Stimulated activated CD8-positive, alpha-beta memory T cell treated with anti-CD3 and anti-CD28 coated beads, Interleukin-12 subunit alpha, Interleukin-12 subunit beta, amount 100 ng/mL, for 1 hour (primary cell): ENCODE measurements around the gene SAC3D1.
"Not testable (repeated sequence)": the region's sequence is repeated elsewhere in the genome, so short reads cannot be mapped to it uniquely, and the experiment has no call there.

Experiments used
- DNase-seq: peaks from one replicate; pipeline ENCODE4 v3.0.0-alpha.2; 2020; ENCODE audit warnings: low read depth

SAC3D1 gene

DNA sequence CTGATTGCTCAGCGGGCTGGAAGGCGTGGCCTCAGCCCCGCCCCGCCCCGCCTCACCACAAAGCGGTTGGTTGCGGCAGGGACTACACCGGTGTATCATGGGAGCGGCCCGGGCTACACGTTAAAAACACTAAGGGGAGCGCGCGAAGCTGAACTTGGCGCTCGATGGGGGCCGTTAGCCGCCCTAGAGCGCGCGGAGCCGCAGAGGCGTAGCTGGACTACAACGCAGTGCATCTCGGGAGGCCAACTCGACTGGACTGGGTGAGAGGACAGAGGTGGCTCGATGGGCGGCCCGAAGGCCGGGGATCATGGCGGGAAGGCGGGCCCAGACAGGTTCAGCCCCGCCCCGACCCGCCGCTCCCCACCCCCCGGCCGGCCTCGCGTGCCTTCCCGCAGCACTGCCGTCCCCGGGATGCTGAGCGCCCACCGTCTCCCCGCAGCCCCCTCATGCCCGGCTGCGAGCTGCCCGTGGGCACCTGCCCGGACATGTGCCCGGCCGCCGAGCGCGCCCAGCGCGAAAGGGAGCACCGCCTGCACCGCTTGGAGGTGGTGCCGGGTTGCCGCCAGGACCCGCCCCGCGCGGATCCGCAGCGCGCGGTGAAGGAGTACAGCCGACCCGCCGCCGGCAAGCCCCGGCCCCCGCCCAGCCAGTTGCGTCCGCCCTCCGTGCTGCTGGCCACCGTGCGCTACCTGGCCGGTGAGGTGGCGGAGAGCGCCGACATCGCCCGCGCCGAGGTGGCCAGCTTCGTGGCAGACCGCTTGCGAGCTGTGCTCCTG lies at the start of gene SAC3D1:
Gene SAC3D1, plus strand, starts transcription at position 364 of the 776 bp plus-strand sequence. Its CDS starts 83 bp downstream, at position 447.
- DNase-seq: peak; percentile 72

DNA sequence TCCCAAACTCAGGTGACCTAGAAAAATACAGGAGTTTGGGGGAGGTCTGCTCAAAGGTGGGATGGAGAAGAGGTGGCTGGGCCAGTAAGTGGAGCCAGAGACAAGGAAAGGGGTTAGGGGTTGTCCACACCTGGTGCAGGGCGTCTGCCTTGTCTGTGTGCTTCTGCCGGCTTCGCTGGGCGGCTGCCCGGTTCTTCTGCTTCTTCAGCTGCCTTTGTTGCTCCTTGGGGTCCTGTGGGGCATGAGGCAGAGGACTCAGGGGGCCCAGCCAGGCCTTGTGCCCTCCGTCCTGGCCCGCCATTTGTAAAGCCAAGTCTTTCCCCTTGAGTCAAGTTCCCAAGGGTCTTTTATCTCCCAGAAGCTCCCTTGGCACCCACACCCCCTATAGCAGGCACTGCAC lies 46.7 kb upstream of the SAC3D1 start:
- DNase-seq: no peak

DNA sequence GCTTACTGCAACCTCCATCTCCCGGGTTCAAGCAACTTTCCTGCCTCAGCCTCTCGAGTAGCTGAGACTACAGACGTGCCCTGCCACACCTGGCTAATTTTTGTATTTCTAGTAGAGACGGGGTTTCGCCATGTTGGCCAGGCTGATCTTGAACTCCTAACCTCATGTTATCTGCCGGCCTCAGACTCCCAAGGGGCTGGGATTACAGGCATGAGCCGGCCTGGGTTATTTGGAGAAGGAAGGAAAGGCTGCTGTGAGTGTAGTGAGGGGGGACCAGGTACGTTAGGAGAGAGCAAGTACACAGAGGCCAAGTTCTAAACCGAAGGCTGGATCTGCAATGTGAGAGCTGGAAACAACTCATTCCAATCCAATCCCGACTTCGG lies 44.7 kb upstream of the SAC3D1 start:
- no peak for DNase-seq

DNA sequence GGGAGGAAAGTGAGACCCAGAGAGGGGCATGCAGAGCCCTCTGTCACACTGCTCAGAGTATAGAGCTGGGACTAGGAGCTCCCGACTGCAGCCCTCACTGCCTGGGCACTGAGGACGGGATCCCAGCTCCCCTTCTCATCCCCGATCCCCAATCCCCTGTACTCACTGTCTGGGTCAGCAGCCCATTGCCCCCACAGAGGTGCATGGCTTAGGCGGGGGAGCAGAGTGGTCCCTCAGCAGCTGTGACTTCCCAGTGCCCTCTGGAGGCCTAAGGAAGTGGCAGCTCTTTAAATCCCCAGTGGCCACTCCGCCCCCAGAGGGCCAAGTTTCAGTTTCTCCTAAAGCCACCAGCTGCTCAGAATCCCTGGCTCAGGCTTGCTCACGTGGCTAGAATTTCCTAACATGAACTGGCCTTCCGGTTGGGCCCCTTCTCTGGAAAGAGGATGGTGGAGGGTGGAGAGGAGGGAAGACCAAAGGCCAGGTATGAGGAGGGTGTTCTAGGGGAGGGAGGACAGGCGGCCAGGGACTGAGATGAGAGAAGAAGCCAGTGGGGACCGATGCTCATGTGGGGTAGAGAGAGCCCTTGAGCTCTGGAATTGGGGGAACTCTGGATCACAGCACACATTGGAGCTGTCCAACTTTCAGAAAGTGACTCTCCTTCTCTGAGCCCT lies 44.2 kb upstream of the SAC3D1 start, which contains the start of gene BATF2:
Gene BATF2, minus strand, starts transcription at position 262 of the 671 bp plus-strand sequence. Its CDS starts 57 bp downstream, at position 205.
- DNase-seq: no peak

DNA sequence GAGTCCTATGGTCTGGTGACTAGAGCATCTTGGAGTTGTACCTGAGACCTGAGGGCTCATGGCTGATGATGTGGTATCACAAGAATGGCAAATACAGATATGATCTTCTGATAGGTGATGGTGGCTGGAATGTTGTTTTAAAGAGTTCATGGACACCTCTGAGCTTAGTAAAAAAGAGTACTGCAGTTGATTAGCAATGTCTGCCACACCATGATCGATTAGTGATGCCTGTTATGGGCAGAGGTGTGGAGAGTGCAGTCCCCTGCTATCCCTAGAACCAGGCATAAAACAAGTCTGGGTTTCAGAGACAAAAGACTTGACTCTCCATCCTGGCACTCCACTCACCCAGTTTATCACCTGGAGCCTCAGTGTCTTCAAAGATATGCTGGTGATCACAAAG lies 42.9 kb upstream of the SAC3D1 start:
- no peak for DNase-seq

DNA sequence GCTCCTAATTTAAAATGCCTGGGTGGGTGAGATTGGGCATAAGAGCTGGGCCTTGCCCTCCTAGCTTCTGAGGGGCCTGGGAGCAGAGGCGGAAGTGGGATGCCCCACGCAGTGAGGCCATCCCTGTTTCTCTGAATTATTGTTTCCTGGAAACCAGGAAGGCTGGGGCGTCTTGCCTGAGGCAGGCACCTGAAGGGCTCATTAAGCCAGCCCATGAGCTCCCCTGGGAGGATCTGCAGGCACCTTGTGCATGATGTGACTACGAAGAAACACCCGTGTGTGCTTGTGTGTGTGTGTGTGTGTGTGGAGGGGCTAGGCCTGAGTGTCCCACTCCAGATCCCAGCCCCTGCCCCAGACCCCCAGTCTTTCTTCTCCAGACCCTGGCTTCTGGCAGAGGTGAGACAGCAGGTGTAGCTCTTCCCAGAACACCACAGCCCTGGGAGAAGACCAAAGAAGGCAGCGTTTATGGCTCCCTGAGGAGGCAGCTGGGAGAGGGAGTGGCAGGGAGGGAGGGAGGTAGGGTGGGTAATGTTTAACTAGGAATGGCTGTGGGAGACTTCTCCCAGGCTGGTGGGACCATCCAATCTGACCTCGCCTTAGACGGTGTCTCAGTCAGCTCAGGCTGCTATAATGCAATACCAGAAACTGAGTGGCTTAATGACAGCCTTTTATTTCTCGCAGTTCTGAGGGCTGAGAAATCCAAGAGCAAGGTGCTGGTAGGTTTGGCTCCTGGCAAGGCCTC lies 42.1 kb upstream of the SAC3D1 start:
- DNase-seq: no peak

DNA sequence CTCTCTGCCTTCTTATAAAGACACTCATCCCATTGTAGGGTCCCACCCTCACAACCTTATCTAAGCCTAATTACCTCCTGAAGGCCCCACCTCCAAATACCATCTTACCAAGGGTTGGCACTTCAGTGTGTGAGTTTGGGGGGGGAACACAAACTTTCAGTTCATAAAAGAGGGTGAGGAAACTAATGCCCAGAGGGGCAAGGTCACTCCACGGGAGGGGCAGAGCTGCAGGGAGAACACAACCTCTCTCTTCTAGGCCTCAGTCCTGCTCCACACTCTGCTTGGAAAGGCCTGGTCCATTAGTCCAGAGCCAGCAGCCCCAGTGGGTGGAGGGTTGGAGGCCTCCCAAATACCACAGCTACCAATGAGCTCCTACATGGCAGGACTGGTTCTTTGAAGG lies 41.5 kb upstream of the SAC3D1 start:
- DNase-seq: no peak

DNA sequence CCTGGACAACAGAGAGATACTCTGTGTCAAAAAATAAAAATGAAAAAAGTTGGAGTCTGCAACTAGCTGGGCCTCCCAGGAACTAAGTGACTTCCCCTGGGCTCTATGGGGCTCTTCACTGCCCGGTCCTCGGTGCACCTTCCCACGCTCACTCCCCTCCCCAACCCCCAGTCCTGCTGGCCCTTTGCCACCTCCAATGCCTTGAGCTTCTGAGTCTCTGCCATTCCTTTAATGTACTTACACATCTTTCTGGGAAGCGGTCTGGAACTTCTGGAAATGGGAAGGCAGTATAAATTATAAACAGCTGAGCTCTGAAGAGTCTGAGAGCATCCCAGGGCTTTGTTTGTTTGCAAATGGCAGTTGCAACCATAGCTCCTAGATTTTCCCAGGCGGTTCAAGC lies 38.3 kb upstream of the SAC3D1 start:
- DNase-seq: no peak

DNA sequence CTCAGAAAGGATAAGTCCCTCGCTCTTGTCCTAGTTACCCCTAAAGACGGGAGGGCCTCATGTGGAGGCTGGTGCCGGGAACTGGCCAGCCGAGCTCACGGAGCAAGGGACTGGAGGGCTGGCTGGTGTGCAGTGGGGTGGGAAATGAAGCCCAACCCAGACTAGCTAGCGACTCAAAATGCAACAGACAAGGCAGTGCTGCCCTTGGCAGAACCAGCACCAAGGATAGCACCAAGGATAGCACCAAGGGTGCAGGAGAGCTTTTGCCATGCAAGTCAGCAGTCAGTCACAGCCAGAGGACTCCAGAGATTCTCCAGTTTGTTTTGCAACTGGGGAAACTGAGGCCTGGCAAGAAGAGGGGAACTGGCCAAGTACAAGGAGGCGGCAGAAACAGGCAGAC lies 37.7 kb upstream of the SAC3D1 start:
- DNase-seq: no peak

DNA sequence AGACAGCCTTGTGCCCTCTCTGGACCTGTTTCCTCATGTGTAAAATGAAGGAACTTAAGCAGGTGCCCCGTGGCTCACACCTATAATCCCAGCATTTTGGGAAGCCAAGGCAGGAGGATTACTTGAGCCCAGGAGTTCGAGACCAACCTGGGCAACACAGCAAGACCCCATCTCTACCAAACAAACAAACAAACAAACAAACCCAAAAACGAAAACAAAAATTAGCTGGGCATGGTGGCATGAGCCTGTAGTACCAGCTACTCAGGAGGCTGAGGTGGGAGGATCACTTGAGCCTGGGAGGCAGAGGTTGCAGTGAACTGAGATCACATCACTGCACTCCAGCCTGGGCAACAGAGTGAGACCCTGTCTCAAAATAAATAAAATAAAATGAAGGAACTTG lies 37.0 kb upstream of the SAC3D1 start:
- not testable (repeated sequence) for DNase-seq

DNA sequence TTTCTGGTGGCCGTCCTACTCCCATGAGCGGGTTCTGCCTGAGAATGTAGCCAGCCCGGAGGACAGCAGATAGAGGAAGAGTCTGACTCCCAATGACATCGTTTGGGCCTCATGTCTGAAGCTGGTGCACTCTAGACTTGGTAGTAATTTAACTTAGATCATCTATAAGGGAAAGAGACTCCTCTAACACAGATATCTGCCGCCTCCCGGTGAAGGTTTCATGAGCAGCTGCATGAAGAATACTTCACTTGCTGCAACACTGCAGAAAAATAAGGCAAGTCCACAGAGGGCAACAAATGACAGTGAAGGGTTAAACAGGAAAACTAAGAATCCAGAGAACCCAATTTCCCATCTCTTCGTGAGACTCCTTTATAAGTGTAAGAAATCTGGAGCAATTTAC lies 33.0 kb upstream of the SAC3D1 start:
- no peak for DNase-seq

DNA sequence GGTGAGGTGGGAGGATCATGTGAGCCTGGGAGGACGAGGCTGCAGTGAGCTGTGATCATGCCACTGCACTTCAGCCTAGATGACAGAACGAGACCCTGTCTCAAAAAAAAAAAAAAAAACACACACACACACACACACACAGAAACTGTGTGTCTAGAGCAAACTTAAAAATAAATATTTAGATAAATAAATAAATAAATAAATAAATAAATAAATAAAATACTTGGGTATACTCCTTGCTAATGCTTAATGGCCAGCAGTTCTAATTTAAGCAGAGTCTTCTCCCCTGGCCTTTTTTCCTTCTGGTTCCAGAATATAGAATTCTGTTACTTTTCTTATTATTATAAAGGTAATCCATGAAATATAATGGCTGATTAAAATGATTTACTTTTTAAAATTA lies 32.1 kb upstream of the SAC3D1 start:
- no peak for DNase-seq

DNA sequence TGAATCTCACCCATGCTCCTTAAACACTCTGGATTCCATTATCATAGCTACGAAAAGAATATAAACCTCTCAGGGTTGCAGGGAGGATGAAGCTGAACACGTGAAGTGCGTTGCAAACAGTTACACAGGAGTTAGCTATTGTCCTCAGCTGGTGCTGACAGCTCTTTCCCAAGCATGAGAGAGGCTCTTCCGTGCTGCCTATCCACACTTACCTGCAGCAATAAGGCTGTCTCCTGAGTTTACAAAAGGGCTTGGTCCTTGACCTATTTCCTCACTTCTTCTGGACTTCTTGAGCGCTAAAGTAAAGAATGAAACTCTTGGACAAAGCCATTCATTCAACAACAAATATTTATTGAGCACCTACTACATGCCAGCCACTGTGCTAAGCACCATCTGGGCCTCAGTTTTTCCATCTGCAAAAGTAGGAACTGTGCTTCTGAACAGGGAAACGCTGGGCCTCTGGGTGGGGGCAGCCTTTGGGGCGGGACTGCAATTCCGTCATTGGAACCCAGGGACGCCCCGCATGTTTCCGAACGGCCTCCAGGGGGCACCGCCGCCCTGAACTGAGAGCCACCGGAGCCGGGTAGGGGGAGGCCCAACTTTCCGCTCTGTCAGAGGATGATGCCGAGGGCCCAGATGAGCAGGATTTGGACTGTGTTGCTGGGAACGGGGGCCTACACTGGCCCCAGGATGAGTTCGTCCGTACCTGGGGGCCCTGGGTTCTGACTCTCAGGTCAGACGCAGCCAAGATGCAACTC lies 27.7 kb upstream of the SAC3D1 start:
- peak; percentile 83 for DNase-seq

DNA sequence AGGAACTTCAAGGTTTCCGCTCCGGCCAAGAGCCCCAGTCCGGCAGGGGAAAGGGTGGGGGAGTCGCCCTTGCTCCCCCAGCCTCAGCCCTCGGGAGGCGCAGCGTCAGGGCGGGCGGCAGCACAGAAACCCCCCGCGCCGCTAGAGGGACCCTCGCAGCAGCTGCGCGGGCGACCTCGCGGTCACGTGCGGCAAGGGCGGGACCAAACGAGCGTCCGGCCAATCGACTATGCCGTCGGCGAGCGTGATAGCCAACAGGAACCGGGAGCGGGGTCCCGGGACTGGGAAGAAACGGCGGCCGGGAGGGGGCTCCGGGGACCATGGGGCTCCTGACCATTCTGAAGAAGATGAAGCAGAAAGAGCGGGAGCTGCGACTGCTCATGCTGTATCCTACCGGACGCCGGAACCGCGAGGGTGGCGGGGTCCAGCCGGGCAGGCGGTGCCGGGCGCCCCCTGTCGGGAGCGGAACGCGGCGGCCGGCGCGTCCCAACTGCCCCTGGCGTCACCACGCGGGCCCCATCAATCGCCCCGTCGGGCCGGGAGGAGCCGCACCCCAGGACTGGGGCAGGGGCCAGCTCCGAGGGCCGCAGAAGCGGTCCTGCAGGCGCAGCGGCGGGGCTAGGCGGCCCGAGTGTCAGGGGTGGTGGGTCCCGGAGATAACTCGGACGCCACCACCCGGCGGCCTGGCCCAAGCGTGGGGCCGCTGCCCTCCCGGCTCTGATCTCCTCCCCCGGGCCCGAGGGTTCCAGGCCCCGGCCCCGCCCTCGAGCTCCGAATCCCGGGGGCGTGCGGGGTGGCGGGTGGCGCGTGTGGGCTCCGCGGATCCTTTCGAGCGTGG lies 26.9 kb upstream of the SAC3D1 start, which contains the start of gene ARL2:
Gene ARL2, plus strand, starts transcription at position 273 of the 838 bp plus-strand sequence. Its CDS starts 48 bp downstream, at position 321.
- peak; percentile 73 for DNase-seq

DNA sequence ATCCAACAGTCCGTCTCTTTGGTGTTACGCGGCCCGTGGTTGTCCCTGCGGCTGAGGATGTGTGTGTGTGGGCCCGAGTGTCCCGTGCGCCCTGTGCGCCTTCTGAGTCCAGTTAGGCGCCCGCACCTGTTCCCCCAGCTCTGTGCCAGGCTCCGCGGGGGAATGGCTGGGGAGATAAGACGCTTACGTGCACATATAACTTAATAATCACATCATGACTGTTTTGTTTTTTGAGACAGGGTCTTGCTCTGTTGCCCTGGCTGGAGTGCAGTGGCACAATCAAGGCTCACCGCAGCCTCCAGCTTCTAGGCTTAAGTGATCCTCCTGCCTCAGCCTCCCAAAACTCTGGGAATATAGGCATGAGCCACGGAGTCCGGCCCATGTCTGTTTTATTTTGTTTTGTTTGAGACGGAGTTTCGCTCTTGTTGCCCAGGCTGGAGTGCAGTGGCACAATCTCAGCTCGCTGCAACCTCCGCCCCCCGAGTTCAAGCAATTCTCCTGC lies 26.2 kb upstream of the SAC3D1 start:
- no peak for DNase-seq

DNA sequence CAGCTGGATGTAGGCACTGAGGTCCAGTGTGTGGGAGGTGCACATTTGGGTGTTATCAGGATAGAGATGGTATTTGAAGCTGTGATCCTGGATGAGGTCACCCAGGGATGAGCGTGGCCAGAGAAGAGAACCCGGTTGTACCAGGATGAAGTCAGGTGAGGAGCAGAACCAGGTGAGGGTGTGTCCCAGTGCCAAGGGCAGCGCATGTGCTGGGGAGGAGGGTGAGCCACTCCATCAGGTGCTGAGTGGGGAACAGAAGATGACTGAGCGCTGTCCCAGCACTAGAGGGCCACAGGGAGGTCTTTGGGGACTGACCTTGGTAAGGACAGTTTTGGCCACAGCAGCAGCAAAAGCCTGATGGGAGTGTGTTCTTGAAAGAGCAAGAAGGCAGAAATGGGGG lies 24.3 kb upstream of the SAC3D1 start:
- no peak for DNase-seq

DNA sequence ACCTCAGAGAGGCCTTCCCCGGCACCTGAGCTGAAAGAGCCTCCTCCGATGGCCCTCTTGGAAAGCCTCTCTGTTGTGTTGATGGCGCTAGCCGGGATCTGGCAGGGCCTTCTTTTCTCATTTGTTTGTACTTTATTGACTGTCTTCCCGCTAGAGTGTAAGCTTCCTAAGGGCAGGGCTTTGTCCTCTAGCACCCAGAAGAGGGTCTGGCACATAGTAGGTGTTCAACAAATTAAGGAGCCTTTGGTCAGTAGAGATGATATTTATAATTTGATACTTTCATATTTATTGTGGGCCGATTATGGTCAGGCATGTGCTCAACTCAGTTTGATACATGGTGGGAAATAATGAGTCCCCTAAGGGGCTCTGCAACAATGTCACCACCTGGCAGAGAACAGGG lies 23.1 kb upstream of the SAC3D1 start:
- no peak for DNase-seq

DNA sequence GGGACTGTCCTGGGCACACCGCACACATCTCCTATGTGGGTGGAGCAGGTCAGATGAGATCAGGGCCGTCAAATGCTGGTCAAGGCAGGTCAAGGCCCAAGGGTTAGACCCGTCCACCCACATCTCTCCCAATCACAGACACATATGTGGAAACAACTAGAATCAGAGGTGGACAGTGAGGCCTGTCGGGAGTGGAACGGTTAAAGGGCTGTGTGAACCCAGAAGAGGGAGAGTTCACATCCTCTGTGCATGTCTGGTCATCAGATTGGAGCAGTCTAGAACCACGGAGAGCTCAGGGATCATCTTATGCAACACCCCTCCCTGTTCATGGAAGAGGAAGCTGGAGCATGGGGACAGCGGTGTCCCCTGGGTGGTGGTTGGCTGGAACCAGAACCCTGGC lies 21.2 kb upstream of the SAC3D1 start:
- DNase-seq: no peak

DNA sequence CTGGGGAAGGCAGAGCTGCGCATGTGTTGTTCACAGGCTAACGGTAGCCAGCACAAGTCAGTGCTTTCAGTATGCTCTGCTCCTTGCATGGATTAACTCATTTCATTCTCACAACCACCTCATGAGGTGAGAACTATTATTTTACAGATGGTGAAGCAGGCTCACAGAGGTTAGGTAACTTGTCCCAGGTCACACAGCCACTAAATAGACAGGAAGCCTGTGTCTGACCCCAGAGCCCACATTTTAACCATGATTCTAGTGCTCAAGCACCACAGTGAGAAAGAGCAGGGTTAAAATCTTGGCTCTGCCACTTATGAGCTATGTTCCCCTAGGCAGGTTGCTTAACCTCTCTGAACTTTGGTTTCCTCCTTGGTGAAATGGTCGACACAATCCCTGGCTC lies 20.0 kb upstream of the SAC3D1 start:
- DNase-seq: no peak

DNA sequence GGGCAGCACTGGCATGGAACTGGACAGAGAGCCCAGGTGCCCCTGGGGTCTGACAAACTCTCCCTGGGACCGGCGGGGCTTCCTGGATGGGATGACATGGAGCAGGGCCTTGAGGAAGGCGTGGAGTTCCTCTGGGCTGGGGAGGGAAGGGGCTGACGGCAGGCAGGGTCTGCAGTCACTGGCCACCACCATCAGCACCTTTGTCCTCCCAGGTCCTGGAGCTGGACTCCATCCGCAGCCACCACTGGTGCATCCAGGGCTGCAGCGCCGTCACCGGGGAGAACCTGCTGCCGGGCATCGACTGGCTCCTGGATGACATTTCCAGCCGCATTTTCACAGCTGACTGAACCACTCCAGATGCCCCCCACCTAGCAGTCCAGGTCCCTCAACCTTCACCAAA lies 19.5 kb upstream of the SAC3D1 start:
- DNase-seq: no peak

DNA sequence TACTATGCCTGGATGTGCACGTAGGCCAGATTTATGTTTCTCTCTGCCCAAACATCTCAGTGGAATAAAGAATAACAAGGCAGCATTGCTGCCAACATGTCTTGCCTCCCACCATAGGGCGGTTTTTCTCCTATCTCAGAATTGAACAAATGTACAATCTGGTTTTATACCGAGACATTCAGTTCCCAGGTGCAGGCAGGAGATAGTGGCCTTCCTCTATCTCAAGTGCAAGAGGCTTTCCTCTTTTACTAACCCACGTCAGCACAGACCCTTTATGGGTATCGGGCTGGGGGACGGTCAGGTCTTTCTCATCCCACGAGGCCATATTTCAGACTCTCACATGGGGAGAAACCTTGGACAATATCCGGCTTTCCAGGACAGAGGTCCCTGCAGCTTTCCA lies 17.5 kb upstream of the SAC3D1 start:
- DNase-seq: not testable (repeated sequence)
